ENCODE measurements around the gene CRYGS. TPM values are rescaled to one million over a fixed set of nuclear protein-coding genes. Genes with fewer than 3 reads are reported as not detected.
A peak's percentile ranks its signal among the peaks of the same experiment; 100 is the strongest.

CRYGS gene
- total and polyA plus RNA-seq, 9 of the 15 experiments (the other 6 are each of a cell fraction or from before 2014, with no cell fraction given), result 1.5 to 3.8 (median 2.0) TPM

- no peak for TF ChIP-seq TCF7 (IDR thresholded peaks at IDR 0.05; ENCODE audit: borderline replicate concordance)
- no peak for TF ChIP-seq ZNF217 (CRISPR knock-in tag; IDR thresholded peaks at IDR 0.05)
- TF ChIP-seq BCLAF1 (IDR thresholded peaks at IDR 0.05; ENCODE audit: borderline replicate concordance in 1 of 2, control insufficient read depth in 1 of 2, low read depth in 2 of 2, low read length in 1 of 2), result no peak
- no peak for TF ChIP-seq PML (IDR thresholded peaks at IDR 0.05; ENCODE audit: low read length)
These were observed 32.9 kb downstream of the CRYGS start (continued) for GRCh38 chr3:186511245-186511644.

- Histone ChIP-seq H3K4me2 (ENCODE audit: insufficient read depth, low read length) (no peak overlapping the region), H3K9me3 (replicated peaks; ENCODE audit: control insufficient read depth, insufficient read depth, low read depth, low read length) (no peaks in the 10 kb centered on the region), H3K27ac (ENCODE audit: extremely low read depth, low read depth, low read length) (no peak overlapping the region), H3K4me3 (no peak overlapping the region), H3K9ac (ENCODE audit: insufficient read depth in 1 of 2, low read depth in 2 of 2, low read length in 2 of 2) (no peak overlapping the region), H3K4me1 (replicated peaks in 1 of 2; ENCODE audit: control insufficient read depth in 2 of 2, insufficient read depth in 2 of 2, low read length in 2 of 2) (no peaks in the 10 kb centered on the region), H3K9me1 (ENCODE audit: control insufficient read depth, insufficient read depth, low read length) (no peaks in the 10 kb centered on the region), H2AFZ (ENCODE audit: low read depth, low read length) (no peak overlapping the region), H3K27me3 (ENCODE audit: control insufficient read depth in 2 of 2, insufficient read depth in 2 of 2, low read length in 2 of 2) (peaks cover 13 to 59% of the 10 kb centered on the region in 2 experiments), H4K20me1 (replicated peaks; ENCODE audit: control insufficient read depth, insufficient read depth, low read length) (peaks cover 7% of the 10 kb centered on the region; the same call in 1 of the 2 replicates), H3K36me3 (ENCODE audit: control insufficient read depth, insufficient read depth, low read length) (no peaks in the 10 kb centered on the region), H3K79me2 (ENCODE audit: control insufficient read depth, insufficient read depth, low read length) (no peaks in the 10 kb centered on the region)
- no TSS peak for BruUV-seq (replicated peaks)
- under 1% methylated on average over 9 of the region's 9 CpGs for WGBS (ENCODE audit: insufficient coverage, low coverage, missing lambda C conversion rate)
- CTCF ChIA-PET (ENCODE audit: low intra/inter-chr PET ratio), result no interaction called here
- DNase-seq (ENCODE audit: extremely low read depth in 1 of 4, low spot score in 3 of 4) (no peak), ATAC-seq (no peak), FAIRE-seq (no peak)
- in situ Hi-C loops (cut with MboI), result no loop called here
- intact Hi-C loops (cut with micrococcal nuclease), result no loop called here
- TF ChIP-seq CTCF (IDR thresholded peaks at IDR 0.05 in 2 of 3, conservative IDR thresholded peaks at IDR 0.05 in 1 of 3; ENCODE audit: insufficient read depth in 2 of 3, low read depth in 1 of 3, low read length in 3 of 3) (0 out of 6 replicates have a peak, but pooled peaks of 1 of the 3 experiments have one; percentile 2), HDAC1 (IDR thresholded peaks at IDR 0.05) (no peak), RAD21 (CRISPR knock-in tag; conservative IDR thresholded peaks at IDR 0.05 in 1 of 2, IDR thresholded peaks at IDR 0.05 in 1 of 2) (peak in 1 of 2 experiments; percentile 6; a peak in 1 of 4 replicates), HCFC1 (IDR thresholded peaks at IDR 0.05; ENCODE audit: low read depth, low read length) (no peak)
- POLR2A ChIA-PET, result no interaction called here
These were observed 33.7 kb downstream of the CRYGS start for GRCh38 chr3:186510374-186511079.
